ENCODE data around the gene MYO1E.

MYO1E gene

DNA sequence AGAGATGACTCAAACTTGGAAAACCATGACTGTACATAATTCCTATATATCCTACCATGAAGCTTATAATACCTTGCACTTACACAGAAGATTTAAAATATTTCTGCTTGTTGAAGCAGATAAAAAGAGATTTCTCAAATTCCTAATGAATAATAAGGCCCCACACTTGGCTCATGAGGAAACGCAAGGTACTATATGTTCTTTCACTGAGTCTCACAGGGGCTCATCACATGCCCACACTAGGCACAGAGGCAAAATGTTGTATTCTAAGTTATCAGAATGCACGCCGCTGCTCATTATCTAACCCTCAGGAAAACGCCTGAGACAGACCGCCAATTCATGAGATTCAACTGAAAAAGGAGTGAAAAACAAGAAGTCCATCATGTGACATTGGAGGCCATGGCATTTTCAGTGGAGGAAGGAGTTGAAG lies 5.6 kb downstream of the MYO1E start:
- TF ChIP-seq, protein P1, sequence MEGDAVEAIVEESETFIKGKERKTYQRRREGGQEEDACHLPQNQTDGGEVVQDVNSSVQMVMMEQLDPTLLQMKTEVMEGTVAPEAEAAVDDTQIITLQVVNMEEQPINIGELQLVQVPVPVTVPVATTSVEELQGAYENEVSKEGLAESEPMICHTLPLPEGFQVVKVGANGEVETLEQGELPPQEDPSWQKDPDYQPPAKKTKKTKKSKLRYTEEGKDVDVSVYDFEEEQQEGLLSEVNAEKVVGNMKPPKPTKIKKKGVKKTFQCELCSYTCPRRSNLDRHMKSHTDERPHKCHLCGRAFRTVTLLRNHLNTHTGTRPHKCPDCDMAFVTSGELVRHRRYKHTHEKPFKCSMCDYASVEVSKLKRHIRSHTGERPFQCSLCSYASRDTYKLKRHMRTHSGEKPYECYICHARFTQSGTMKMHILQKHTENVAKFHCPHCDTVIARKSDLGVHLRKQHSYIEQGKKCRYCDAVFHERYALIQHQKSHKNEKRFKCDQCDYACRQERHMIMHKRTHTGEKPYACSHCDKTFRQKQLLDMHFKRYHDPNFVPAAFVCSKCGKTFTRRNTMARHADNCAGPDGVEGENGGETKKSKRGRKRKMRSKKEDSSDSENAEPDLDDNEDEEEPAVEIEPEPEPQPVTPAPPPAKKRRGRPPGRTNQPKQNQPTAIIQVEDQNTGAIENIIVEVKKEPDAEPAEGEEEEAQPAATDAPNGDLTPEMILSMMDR (IDR thresholded peaks at IDR 0.05; ENCODE audit: extremely low read depth, insufficient read depth, missing control alignments) = no peak
- in situ Hi-C loops (cut with MboI; ENCODE audit: low pct_unique_long_range_greater_than_20kb, low sequenced_read_pairs, unreplicated experiment) = no loop called here
- no peak for DNase-seq (ENCODE audit: low spot score)

DNA sequence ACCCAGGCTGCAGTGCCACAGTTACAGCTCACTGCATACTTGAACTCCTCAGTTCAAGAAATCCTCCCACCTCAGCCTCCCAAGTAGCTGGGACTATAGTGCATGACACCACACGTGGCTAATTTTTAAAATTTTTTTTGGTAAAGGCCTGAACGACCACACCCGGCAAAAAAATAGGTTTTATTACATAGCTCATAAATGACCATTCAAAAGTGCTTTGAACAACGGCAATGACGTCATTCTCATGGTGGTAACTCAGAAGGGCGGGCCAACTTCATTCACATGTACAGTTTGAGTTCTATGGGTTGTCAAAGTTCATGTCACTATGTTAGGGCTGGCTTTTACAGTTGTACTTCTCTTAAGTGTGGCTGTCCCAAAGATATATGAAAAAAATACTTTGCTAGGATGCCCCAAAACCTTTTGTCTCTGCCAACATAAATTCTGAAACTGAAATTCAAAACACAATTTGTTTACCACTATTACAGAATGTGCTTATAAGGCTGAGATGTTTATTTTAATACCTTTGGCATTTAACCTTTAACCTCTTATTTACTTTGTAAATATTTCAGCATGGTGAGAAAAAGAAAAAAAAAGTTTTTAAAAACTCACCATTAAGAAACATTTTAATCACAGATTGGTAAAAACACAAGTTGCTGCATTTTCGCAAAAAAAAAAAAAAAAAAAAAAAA lies 6.2 kb downstream of the MYO1E start:
- in situ Hi-C loops (cut with MboI; ENCODE audit: low pct_unique_long_range_greater_than_20kb, low sequenced_read_pairs, unreplicated experiment) = no loop called here
- no peak for DNase-seq (ENCODE audit: low spot score)

DNA sequence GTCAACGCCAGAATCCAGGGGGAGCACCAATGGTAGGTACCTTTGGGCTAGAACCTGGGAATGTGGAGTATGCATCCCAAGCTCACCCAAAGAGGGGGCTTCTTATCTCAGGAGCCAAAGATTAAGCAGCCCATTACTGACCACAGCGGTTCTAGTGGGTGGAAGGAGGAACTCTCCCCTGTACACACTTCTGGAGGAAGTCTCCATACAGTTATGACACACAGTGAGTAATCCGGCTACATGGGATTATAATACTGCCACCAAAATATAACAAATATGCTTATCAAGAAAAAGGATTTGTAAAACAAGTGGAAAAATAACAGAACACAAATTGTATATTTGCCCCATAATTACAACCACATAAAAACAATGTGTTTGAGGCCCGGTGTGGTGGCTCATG lies 8.4 kb downstream of the MYO1E start:
- no peak for DNase-seq (ENCODE audit: low spot score)
- TF ChIP-seq, protein P1 (IDR thresholded peaks at IDR 0.05; ENCODE audit: extremely low read depth, insufficient read depth, missing control alignments) = no peak
- in situ Hi-C loops (cut with MboI; ENCODE audit: low pct_unique_long_range_greater_than_20kb, low sequenced_read_pairs, unreplicated experiment) = no loop called here

More for the DNA sequence above, 6.2 kb downstream of the MYO1E start:
- TF ChIP-seq, protein P1 (IDR thresholded peaks at IDR 0.05; ENCODE audit: extremely low read depth, insufficient read depth, missing control alignments) = no peak

DNA sequence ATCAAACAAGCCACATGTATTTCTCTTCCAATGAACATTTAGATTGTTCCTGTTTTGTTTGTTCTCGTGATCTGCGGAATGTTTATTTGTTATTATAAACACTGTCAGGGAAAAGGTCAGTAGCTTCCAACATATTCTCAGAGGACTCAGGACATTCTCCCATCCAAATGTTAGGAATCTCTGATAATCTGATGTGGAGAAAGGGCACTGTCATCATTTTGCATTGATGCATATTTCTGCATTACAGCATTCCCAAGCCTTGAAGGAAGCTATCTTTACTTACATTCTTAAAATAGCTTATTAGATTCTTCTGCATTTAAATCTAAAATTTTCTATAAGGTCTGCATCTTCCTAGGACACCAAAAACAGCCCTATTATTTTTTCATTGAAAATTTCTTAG lies 10.3 kb downstream of the MYO1E start:
- in situ Hi-C loops (cut with MboI; ENCODE audit: low pct_unique_long_range_greater_than_20kb, low sequenced_read_pairs, unreplicated experiment) = no loop called here
- DNase-seq (ENCODE audit: low spot score) = no peak
- TF ChIP-seq, protein P1 (IDR thresholded peaks at IDR 0.05; ENCODE audit: extremely low read depth, insufficient read depth, missing control alignments) = no peak

DNA sequence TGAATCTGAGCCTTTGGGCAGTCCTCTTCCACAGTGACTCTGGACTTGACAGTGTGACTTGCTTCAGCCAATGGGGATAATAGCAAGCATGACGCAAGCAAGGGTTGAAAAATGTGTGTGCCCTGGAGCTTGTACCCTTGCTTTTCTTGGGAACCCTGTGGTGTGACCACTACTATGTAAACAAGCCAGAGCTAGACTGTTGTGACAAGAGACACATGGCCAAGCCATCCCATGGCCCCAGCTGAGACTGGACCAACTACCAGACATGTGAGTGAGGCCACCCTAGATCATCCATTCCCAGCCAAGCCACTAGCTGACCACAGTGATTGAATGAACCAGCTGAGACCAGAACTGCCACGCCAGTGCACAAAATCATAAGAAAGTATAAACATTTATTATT lies 11.8 kb downstream of the MYO1E start:
- TF ChIP-seq, protein P1 (IDR thresholded peaks at IDR 0.05; ENCODE audit: extremely low read depth, insufficient read depth, missing control alignments) = no peak
- in situ Hi-C loops (cut with MboI; ENCODE audit: low pct_unique_long_range_greater_than_20kb, low sequenced_read_pairs, unreplicated experiment) = no loop called here
- DNase-seq (ENCODE audit: low spot score) = no peak

DNA sequence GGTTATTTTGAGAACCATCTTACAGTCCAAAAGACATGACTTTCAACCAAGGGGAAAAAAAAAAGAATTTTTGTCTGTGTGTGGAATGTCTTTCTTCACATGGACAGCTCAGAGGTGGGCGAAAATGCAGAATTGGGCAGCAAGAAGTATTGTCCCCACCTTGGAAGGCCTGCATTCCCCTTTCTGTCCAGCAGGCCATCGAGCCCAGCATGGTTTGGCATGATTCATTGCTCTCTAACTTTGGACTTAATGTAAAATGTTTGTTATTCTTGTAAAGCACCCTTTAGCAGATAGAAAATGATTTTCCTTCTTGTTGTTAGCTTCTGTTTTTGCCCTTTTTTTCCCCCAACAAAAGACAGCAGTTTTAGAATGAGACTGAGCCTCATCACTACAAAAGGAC lies 12.4 kb downstream of the MYO1E start:
- TF ChIP-seq, protein P1 (IDR thresholded peaks at IDR 0.05; ENCODE audit: extremely low read depth, insufficient read depth, missing control alignments) = no peak
- in situ Hi-C loops (cut with MboI; ENCODE audit: low pct_unique_long_range_greater_than_20kb, low sequenced_read_pairs, unreplicated experiment) = no loop called here
- DNase-seq (ENCODE audit: low spot score) = no peak

Measured in GM13977 (cell line).